Chondrocyte (in vitro differentiated cells): ENCODE data around the gene COQ2. TPM values are rescaled to one million over a fixed set of nuclear protein-coding genes. Genes with fewer than 3 reads are reported as not detected.
"Not testable (repeated sequence)": the region's sequence is repeated elsewhere in the genome, so short reads cannot be mapped to it uniquely, and the experiment has no call there.

Source experiments
- DNase-seq: peaks from one replicate; pipeline ENCODE4 v3.0.0; 2021; ENCODE audit warnings: mixed read lengths, low spot score
- H3K27ac Mint-ChIP-seq: one replicate; pipeline ENCODE4 v1.8.0; 2021; ENCODE audit warnings: mild to moderate bottlenecking, moderate library complexity, mixed read lengths; ENCODE audit not compliant: unreplicated experiment
- H3K27me3 Mint-ChIP-seq: 2 replicates; pipeline ENCODE4 v1.8.0; 2021; ENCODE audit warnings: low read depth, mixed read lengths
- H3K36me3 Mint-ChIP-seq: 2 replicates; pipeline ENCODE4 v1.8.0; 2021; ENCODE audit warnings: low read depth, mixed read lengths
- H3K4me1 Mint-ChIP-seq: 2 replicates; pipeline ENCODE4 v1.8.0; 2021; ENCODE audit warnings: low read depth, mild to moderate bottlenecking, mixed read lengths
- H3K4me3 Mint-ChIP-seq: one replicate; pipeline ENCODE4 v1.8.0; 2021; ENCODE audit warnings: mild to moderate bottlenecking, moderate library complexity, mixed read lengths; ENCODE audit not compliant: unreplicated experiment
- H3K9me3 Mint-ChIP-seq: 2 replicates; pipeline ENCODE4 v1.8.0; 2021; ENCODE audit warnings: low read depth, mixed read lengths
- total RNA-seq: library from RNA; stranded (reverse); gene quantifications from 3 replicates; pipeline ENCODE4 v1.2.1, GENCODE V29; 2021
- TF ChIP-seq, protein P1 (sequence below): fragments of 200-600 bp; sonication (generic); IDR thresholded peaks from 2 replicates; pipeline ENCODE4 v1.5.0; 2021; ENCODE audit warnings: antibody characterized with exemption, mild to moderate bottlenecking, moderate library complexity

COQ2 gene
- total RNA-seq, 1 donor from 2014 or later, result 8.5 TPM

DNA sequence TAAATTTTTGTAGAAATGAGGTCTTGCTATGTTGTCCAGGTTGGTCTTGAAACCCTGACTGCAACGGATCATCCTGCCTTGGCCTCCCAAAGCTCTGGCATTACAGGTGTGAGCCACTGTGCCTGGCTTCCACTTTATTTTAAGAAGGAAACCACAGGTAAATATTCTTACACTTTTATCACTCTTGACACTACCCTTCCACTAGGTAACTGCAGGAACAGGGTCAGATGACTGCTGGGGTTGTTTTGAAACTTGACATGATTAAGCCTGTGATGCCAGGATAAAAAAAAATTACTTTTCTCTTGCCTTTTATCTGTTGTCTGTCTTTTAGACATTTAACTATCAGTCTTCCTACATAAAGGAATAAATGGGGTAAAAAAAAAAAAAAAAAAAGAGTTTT, 43.5 kb downstream of the COQ2 start:
- Mint-ChIP-seq H3K4me3 (no peak overlapping the region), H3K27me3 (no peaks in the 10 kb centered on the region), H3K27ac (no peak overlapping the region), H3K4me1 (no peaks in the 10 kb centered on the region), H3K36me3 (peaks cover 2% of the 10 kb centered on the region), H3K9me3 (peaks cover 5% of the 10 kb centered on the region)
- TF ChIP-seq, protein P1, sequence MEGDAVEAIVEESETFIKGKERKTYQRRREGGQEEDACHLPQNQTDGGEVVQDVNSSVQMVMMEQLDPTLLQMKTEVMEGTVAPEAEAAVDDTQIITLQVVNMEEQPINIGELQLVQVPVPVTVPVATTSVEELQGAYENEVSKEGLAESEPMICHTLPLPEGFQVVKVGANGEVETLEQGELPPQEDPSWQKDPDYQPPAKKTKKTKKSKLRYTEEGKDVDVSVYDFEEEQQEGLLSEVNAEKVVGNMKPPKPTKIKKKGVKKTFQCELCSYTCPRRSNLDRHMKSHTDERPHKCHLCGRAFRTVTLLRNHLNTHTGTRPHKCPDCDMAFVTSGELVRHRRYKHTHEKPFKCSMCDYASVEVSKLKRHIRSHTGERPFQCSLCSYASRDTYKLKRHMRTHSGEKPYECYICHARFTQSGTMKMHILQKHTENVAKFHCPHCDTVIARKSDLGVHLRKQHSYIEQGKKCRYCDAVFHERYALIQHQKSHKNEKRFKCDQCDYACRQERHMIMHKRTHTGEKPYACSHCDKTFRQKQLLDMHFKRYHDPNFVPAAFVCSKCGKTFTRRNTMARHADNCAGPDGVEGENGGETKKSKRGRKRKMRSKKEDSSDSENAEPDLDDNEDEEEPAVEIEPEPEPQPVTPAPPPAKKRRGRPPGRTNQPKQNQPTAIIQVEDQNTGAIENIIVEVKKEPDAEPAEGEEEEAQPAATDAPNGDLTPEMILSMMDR, result no peak
- DNase-seq, result no peak

DNA sequence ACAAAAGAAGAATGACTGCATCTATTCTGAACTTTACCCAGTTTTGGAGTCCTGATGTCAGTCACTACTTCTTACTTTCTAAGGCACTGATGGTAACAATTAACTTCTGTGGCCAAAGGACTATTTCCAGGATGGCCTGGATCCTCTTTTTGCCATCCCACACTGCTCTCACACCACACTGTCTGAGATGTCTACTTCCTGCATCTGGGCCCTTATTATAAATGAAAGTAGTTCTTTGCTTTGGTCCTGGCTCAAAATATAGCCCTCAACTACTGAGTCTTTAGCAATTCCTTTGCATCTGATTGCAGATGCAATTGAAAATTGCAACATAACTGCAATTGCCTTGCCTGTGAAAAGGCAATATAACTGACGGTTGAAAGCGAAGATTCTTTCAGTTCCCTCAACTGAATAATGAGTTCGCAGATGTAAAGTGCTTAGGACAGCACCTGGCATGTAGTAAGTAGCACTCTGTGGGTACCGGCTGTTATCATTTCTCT, 44.2 kb downstream of the COQ2 start:
- Mint-ChIP-seq H3K36me3 (peaks cover 2% of the 10 kb centered on the region), H3K9me3 (peaks cover 5% of the 10 kb centered on the region), H3K4me3 (no peak overlapping the region), H3K4me1 (no peaks in the 10 kb centered on the region), H3K27me3 (no peaks in the 10 kb centered on the region), H3K27ac (no peak overlapping the region)
- TF ChIP-seq, protein P1, result no peak
- no peak for DNase-seq

DNA sequence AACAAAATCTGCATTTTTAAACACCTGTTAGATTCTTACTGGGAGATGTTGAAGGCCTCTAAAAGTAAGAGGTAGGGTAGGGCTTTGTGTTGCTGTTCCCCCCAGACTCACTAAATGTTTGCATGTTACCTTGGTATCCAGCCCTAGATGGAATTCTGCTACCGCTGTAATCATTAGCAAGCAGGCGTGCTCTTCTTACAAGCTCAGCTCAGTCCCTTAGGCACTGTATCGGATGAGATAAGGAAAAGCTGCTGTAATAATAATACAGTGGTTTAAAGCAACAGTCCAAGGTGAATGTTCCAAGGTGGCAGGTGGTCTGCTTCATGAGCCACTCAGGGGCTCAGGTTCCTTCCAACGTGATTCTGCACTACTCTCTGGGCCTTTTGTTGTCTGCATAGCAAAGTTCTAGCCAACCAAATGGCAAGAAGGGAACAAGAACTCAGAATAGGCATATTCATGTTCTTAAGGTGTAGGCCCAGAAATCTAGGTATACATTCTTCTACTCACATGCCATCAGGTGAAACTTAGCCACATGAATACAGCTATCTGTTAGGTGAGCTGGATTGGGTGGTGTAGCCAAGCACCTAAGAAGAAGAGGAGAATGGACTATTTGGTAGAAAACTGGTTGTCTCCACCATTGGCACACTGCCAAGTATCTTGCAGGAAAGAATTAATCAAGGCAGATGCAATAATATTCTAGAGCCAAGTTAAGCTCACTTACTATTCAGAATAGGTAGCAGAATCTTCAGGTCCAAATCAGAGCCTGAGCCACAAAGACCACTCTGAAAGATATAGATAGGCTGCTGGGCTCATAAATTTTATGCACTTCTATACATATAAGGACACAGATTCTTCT, 46.0 kb downstream of the COQ2 start:
- TF ChIP-seq, protein P1, result no peak
- no peak overlapping the region for H3K27ac Mint-ChIP-seq
- H3K9me3 Mint-ChIP-seq, result no peaks in the 10 kb centered on the region
- no peak for DNase-seq
- no peak overlapping the region for H3K4me3 Mint-ChIP-seq
- no peaks in the 10 kb centered on the region for H3K27me3 Mint-ChIP-seq
- peaks cover 2% of the 10 kb centered on the region for H3K36me3 Mint-ChIP-seq
- no peaks in the 10 kb centered on the region for H3K4me1 Mint-ChIP-seq

DNA sequence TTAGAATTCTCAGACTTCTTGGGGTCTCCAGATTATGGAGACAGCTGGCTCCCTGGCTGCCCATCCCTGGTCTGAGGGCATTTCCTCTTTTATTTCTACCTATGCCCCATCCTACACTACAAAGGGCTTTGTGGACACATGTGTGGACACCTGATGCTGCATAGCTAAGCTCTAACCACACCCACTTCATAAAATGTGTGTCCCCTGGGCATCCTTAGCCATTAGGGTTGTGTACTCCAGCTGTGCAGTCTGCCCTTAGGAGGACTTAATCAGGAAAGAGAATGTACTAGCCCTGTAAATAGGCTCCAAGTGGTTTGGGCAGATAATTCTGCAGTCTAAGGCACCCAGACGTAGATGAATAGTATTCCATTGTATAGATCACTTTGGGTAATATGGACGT, 47.0 kb downstream of the COQ2 start:
- peaks cover 2% of the 10 kb centered on the region for H3K36me3 Mint-ChIP-seq
- TF ChIP-seq, protein P1, result no peak
- DNase-seq, result no peak
- no peak overlapping the region for H3K27ac Mint-ChIP-seq
- H3K27me3 Mint-ChIP-seq, result no peaks in the 10 kb centered on the region
- H3K4me3 Mint-ChIP-seq, result no peak overlapping the region
- H3K9me3 Mint-ChIP-seq, result no peaks in the 10 kb centered on the region
- no peaks in the 10 kb centered on the region for H3K4me1 Mint-ChIP-seq

DNA sequence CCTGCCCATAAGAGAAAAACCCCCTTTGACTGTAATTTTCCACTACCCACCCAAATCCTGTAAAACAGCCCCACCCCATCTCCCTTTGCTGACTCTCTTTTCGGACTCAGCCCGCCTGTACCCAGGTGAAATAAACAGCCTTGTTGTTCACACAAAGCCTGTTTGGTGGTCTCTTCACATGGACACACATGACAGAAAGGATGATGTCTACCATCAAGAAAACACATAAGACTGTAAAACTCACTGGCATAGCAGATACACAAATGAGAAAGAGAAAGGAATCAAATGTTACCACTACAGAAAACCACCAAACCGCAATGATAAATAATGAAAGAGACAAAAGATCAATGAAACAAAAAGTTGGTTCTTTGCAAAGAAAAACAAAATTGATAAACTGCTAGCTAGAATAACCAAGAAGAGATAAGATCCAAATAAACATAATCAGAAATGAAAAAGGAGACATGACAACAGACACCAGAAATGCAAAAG, 48.9 kb downstream of the COQ2 start:
- not testable (repeated sequence) for H3K9me3 Mint-ChIP-seq, H3K27ac Mint-ChIP-seq, H3K36me3 Mint-ChIP-seq, H3K4me1 Mint-ChIP-seq, H3K27me3 Mint-ChIP-seq, DNase-seq, H3K4me3 Mint-ChIP-seq
